HG03175 (cell line): ENCODE results near the gene PPFIBP2.
"Not testable (repeated sequence)": the region's sequence is repeated elsewhere in the genome, so short reads cannot be mapped to it uniquely, and the experiment has no call there.

ENCODE experiments used
- ATAC-seq: cut with Tn5 transposase; IDR thresholded peaks from one replicate; pipeline ENCODE4 v1.9.1; 2021; ENCODE audit warnings: mild to moderate bottlenecking, moderate library complexity; ENCODE audit not compliant: unreplicated experiment

The PPFIBP2 gene

DNA sequence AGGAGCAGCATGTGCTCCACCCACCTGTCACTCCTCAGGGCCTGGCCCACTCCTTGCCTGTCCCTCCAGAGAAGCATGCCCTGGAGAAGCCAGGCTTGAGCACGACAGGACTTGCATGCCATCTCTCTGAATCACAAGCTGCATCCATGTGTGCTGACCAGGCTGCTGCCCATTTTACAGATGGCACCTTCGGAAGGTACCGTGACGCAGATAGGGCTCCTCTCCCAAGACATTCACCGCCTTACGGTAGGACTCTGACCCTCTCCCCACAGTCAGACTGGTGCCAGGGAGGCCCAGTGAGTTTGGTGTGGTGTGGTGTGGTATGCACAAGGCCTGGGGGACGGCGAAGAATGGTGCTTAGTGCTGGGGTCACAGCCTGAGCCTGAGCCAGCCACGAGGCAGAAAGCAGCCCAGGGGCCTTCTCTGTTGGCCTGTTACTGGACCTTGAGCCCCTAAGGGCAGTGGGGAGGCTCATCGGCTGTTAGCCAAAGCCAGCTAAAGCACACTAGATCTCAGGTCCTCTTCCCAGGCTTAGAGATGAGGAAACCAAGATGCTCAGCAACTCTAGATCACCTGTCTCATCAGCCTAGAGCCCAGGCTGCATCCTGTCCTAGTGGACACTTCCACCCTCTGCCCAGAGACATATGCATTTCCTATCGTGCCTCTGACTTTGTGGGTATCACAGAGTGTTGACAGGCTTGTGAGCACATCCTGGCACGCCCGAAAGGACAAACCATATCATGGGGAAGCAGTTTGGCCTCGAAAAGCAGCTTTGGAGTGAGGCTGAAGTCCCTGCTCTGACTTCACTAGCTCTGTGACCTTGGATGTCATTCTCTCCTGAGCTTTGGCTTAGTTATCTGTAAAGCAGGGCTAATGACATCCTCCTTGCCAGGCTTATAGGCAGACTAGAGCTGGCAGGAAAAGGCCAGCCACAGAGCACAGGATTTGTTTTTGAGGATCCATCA is 141.7 kb downstream of the PPFIBP2 start:
- ATAC-seq, result no peak

DNA sequence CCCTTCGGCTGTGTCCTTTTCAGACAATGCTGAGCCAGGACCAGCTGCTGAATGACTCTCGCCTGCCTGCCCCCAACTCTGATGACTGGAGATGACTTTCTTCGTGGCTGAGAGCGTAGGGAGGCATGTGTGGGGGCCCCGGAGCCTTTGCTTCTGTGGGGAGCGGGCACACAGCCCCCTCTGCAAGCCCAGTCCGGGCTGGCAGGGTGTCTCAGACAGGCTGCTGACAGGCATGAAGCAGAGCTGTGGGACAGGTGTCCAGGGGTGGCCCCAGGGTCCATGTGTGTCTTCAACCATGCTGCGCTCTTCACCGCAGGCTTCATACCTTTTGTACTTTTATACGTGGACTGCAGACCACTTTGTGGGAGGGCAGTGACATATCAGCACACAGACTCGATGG is 142.9 kb downstream of the PPFIBP2 start:
- no peak for ATAC-seq

DNA sequence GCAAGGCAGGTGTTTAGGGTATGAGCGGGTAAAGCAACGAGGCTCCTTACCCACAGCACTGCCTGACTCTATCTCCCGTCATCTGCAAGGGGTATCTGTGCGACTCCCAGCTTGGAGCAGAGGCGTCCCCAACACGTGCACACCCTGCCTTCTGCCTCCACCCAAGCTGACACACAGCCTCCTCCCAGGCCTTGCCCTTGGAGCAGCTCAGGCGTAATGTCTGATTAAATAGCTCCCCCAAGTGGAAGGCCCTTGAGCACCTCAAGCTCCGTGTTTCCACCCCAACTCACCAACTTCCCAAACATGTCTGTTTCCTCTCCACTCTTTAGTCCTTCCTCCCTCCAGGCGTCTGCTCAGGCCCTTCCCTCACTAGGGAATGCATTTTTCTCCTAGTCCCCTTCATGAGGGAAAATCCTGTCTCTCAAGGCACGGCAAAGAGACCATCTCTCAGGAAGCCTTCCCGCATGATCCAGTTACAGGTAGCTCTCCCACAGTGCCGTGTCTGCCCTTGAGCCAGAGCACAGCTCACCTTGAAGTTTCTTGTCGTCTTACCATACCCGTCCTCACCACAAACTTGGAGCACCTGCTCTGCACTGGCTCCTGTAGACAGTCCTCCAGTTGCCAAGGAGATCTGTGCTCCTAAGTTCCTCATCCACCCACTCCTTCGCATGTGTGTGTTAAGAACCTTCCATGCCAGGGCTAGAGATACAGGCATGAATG is 143.7 kb downstream of the PPFIBP2 start:
- ATAC-seq, result no peak

DNA sequence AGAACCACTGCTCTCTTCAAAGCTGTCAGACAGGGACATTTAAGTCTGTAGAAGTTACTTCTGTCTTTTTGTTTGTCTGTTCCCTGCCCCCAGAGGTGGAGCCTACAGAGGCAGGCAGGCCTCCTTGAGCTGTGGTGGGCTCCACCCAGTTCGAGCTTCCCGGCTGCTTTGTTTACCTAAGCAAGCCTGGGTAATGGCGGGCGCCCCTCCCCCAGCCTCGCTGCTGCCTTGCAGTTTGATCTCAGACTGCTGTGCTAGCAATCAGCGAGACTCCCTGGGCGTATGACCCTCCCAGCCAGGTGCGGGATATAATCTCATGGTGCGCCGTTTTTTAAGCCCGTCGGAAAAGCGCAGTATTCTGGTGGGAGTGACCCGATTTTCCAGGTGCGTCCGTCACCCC is 149.7 kb downstream of the PPFIBP2 start:
- not testable (repeated sequence) for ATAC-seq

DNA sequence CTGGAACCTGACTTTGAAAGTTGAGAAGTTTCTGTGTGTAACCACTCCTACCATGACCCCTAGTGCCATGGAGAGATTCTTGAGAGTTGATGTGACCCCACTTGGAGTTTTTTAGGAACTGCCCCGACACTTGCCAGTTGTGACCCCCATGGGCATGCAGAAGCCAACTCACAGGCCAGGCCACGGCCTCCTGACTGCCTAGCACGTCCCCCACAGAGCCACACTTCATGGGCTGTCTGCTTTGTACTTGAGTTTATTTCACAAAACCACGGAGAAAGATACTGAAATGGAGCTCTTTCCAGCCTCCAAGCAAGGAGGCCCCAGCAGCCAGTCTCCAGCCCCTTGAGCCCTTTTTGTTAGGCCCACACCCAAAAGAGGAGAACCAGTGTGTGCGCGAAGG is 151.1 kb downstream of the PPFIBP2 start:
- ATAC-seq, result no peak

DNA sequence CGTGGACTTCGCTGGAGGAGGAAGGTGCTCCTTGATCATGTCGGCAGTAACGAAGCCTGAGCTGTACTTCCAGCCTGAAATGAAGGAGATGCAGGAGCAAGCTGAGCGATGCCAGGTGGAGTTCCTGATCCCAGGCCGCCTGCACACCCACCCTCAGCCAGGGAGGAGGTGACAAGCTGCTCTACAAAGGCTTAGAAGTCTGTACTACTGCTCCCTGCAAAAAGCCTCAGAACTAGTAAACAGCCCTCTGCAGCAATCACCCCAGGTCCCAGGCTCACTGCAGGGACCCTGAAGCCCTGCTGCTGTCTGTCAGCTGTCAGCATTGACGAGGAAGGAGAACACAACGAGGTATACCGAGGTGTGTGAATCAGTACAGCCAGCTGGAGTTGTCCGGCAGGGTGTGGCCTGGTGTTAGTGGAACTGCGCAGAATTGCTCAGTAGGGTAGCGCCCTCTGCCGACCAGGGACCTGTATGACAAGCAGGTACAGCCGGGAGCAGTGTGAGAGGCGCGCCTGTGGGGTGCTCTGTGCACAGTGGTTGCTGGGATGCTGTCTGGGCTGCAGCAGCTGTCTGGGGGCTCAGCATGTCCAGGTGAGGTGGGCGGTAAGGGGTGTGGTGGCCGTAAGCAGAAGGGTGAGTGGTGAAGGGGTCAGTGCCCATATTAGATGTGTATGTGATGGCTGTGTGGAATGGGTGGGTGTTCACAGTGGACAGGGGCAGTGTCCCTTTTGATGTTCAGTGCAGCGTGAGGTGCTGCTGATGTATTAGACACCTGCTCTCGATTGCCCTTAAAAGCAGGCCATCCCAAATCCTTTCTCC is 151.9 kb downstream of the PPFIBP2 start:
- peak; percentile 98 for ATAC-seq

DNA sequence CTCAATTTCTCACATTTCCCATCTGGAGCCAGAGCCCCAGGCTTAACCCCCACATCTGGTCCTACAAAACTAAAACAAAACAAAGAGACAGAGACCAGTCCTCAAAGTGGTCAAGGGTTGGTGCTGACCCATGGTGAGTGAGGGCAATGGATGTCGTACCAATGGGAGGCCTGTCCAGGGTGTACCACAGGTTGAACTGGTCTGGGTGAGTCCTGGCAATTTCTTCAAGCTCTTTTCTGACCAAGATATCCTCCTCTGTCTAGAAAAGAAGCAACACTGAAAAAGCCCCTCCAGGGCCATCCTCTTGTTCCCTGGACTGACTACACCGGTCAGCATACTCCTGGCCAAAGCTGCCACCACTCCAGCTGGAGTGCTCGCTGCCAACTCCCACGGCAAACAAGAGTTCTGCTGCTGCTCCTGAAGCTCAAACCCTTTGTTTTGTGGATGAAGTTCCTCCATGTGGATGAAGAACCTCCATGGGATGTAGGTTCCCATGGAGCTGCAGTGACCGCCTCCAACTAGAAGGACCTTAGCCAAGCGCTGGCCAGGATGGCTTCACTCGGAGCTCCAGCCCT is 152.6 kb downstream of the PPFIBP2 start:
- ATAC-seq, result no peak

DNA sequence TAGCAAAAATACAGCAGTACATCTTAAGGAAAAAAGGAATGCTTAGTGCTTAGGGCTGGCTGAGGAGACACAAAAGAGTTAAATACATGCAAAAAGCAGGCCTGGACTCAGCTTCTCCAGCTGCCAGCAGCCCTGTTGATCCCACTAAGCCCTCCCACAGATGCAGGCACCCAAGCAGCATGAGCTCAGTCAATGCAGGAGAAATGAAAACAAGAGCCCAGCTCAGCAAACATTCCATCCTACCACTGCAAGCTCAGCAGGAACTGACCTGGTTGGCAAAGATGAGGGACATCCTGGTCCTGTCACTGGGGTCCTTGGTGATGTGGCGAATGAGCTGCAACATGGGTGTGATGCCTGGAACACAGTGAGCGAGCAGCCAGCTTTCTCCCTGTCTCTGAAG is 153.7 kb downstream of the PPFIBP2 start:
- no peak for ATAC-seq

DNA sequence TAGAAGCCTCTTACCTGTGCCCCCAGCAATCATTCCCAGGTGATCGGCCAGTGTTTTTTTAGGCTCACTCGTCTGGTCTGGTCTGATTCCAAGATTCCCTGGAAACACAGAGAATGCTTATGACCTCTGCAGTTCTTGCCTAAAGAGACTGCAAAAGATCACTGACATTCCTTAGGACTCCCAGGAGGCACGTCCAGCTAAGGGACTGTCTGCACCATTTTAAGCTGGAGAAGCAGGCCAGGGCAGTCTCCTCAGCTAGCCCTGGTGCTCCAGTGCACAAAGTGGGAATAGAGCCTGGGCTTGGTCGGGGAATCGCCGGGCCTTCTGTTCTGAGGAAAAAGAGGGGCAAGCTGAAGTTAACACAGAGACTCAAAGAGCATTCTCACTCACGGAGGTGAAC is 154.7 kb downstream of the PPFIBP2 start:
- no peak for ATAC-seq

DNA sequence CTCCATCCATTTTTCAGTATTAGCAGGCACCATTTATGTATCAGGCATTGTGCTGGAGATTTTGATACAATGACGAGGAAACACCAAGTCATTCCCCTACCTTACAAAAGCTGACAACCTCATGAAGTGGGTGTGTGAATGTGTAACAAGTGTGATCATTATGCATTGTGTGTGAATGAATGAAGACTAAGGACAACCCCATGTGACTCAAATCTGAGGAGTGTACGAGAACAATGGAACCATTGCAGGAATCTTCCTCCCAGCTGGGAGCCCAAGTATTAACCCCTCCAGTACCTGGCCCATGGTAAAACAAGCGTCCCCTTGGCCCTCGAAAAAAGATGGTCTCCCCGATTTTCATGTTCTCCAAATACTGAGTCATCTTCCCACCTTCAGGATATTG is 155.1 kb downstream of the PPFIBP2 start:
- ATAC-seq, result no peak

DNA sequence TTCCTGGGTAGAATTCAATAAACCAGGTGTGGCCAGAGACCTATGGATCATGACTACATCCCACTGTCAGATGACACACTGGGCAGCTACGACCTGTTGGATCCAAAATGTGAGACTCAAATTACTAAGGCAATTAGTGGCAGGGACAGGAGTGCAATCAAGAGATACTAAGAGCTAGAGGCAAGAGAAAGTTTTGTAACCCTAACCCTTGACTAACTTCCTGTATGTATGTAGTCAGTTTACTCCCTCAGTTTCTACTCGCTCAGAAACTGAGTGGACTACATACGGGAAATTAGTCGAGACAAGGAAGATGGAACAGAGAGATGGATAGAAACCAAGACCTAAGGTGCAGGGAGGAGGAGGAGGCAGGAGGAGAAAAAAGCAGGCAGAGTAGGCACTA is 156.8 kb downstream of the PPFIBP2 start:
- ATAC-seq, result no peak

DNA sequence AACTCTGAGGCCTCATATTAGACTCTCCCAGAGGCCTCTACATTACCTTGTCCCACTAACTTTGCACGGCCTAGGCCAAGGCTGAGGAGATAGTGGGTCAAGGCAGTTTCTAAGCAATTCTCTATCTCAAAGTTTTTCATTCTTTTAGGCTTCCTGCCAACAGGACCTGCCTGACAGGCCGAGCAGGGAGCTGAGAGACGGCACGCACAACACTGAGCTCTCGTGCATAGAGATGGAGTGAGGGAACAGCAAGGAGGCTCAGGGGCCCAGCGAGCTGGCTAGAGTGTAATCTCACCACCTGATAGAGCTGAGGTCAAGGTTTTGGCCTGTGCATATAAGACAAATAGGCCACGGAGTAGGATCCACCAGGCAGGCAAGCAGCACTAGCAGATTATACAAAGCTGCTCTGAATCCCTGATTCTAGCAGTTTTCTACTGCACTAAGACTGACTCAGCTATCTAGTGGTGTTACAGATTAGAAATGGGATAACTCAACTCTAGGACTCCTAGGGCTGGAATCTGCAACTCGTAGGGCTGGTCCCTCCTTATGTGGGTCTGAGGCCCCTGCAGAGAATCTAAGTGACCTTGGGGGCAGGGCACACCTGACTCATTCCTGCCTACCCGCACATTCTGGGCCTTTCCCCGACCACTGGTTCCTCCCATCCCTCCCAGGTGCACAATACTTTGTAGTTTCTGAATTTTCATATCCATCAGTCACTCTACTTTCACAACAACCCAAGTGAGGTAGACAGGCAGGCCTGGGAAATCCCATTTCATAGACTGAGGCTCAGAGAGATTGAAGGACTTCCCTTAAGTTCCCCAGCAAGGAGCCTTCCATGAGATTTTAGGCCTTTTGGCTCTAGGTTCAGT is 157.8 kb downstream of the PPFIBP2 start:
- peak; percentile 32 for ATAC-seq

DNA sequence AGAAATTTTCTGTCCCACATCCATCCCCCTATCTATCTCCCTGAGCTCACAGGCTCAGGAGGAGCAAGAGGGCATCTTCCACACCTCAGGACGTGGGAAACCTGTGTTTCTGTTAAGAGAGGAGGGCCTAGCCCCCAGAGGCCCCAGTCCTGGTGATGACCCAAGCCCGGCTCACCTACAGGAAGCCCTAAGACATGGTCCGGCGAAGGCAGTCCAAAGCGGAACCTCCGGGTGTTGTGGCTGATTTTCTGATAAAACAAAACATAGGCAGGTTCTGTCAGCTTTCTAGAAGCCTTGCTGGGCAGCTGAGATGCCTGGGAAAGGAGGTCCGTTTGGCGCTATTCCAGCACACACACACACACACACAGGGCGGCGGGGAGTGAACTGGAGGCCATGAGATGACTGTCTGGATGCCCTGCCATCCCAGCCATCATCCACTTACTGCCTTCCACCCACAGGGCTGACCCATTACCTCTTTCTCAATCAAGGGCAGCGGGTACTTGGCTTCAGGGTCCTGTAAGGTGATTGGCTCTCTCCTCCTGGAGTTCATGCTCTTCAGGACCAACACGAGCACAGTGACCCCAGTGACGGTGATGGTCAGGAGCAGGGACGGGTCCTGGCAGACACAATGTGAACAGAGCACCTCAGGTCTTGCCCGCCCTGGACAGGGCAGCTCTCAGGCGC is 158.6 kb downstream of the PPFIBP2 start:
- ATAC-seq, result no peak

DNA sequence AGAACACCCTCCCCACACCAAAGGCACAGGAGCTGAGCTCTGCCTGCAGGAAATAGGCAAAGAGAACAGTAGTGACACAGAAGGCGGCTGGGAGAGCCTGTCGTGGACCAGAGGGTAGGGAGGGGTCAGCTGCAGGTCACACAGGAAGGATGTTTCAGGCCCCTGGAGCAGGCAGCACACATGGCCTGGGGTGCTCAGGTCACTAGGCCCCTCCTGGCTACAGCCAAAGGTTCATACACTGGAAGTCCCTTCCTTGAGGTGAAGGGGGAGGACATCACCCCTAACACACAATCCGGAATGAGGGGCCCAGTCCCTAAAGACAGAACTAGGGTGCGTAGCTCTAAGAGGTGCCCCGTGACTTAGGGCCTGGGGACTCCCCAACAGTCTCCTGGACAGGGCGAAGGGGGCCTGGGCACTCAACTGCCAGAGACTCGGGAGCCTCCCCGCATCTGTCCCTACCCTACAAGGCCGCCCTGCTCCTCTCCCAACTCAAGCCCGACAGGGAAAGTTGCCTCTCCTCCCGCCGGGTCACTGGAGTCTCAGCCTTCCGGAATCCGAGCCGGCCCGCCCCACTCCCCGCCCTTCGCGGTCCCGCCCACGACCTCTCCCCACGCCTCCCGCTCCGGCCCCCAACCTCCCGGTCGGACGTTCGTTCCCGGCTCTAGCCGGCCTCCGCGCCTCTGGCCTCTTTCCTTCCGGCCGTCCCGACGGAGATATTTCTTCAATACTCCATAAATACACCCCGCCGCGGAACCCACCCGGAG is 159.3 kb downstream of the PPFIBP2 start, which contains the start of gene CYB5R2:
Gene CYB5R2 (minus strand): TSS at position 541 of the 764 bp plus-strand sequence. CDS start 675 bp downstream, outside the sequence.
- ATAC-seq, result peak; percentile 40

DNA sequence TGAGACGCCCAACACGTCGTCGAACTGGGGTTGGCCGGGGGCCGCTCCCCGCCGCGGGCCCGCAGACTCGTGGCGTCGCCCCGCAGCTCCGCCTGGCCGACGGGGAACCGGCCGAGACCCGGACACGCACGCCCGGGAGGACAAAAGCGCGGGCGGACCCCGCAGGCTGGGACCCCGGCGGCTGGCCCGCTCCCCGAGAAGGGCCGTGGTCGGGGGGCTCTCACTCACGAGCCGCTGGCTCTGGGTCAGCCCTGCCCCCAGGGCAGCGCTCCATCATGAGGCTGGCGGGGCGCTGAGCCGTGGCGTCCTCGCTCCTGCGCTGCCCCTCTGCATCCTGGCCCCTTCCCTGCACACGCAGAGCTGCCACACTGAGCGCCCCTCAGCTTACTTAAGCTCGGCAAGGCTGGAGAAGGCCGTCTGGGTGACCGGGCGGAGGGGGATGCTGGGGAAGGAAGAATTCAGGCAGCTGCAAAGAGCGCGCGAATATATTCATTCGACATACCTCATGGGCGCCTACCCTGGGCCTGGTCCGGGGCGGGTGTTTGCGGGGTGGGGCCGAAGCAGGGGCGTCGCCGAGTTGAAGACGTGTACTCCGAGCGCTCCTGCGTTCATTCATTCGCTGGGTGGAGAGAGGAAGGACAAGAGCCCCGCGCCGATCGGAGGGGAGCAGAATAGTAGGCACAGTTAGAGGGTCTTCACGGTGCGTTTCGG is 160.1 kb downstream of the PPFIBP2 start:
- peak; percentile 29 for ATAC-seq

DNA sequence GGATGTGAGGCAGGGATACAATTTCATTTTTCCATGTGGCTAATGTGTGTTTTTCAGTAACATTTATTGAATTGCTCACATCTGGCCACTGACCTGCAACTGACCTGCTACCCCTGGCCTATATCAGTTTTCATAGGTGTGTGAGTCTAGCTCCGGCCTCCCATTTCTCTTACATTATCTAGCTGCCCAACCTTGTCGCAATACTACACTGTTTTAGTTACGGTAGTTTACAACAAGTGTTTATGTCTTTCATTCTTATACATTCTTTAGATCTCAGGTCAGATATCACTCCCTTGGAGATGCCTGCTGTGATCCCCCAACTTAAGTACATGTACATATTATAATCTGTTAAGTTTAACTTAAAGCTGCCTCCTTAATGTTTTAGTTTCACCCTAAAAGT is 161.8 kb downstream of the PPFIBP2 start:
- no peak for ATAC-seq

DNA sequence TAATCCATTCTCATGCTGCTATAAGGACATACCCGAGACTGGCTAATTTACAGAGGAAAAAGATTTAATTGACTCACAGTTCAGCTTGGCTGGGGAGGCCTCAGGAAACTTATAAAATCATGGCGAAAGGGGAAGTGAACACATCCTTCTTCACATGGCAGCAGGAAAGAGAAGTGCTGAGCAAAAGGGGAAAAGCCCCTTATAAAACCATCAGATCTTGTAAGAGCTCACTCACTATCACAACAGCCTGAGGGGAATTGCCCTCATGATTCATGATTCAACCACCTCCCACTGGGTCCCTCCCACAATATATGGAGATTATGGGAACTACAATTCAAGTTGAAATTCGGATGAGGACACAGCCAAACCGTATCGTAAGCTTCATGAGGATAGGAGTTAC is 163.3 kb downstream of the PPFIBP2 start:
- ATAC-seq, result no peak

DNA sequence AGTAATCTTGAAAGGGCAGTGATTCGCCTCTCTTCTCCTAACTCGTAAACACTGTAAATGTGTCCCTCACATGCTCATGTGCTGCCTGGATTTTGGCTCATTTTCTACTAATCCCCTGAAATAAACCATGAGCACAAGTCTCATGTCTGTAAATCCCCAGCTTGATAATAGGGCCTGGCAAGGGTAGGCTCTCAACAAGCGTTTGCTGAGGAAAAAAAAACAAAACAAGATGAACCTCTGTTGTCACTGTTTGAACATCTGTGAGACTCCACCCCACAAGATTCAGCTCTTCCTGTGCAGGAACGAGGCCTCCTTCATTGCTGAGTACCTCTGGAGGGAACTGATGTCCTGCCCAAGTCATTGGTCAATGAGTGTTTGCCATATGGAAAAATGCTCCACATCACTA is 164.0 kb downstream of the PPFIBP2 start:
- no peak for ATAC-seq
